MM.1S (cell line): ENCODE data around the gene SEMA6A.

Experiments
- DNase-seq: peaks from one replicate; pipeline ENCODE4 v3.0.0-alpha.2; 2015
- H2AFZ ChIP-seq: fragments of 300-600 bp; sonication (generic); 2 replicates; pipeline ENCODE4 v1.6.0; 2016; ENCODE audit warnings: antibody characterized with exemption, low read length
- H3F3A ChIP-seq: fragments of 300-600 bp; sonication (generic); 2 replicates; pipeline ENCODE4 v1.6.1; 2016; ENCODE audit warnings: mild to moderate bottlenecking, antibody characterized with exemption, low read length, moderate library complexity, mixed read lengths; ENCODE audit not compliant: insufficient read depth
- H3K27ac ChIP-seq: fragments of 300-600 bp; sonication (generic); 2 replicates; pipeline ENCODE4 v1.5.1; 2016; ENCODE audit warnings: mild to moderate bottlenecking, low read length
- H3K27me3 ChIP-seq: fragments of 300-600 bp; sonication (generic); replicated peaks from 2 replicates; pipeline ENCODE4 v1.6.0; 2016; ENCODE audit warnings: low read length; ENCODE audit not compliant: insufficient read depth
- H3K36me3 ChIP-seq: fragments of 300-600 bp; sonication (generic); replicated peaks from 2 replicates; pipeline ENCODE4 v1.6.1; 2016; ENCODE audit warnings: mild to moderate bottlenecking, low read length, mixed read lengths; ENCODE audit not compliant: insufficient read depth
- H3K4me1 ChIP-seq: fragments of 300-600 bp; sonication (generic); 2 replicates; pipeline ENCODE4 v1.6.1; 2016; ENCODE audit warnings: low read length, mixed read lengths
- H3K4me2 ChIP-seq: fragments of 300-600 bp; sonication (generic); 2 replicates; pipeline ENCODE4 v1.6.0; 2016; ENCODE audit warnings: low read depth, low read length
- H3K4me3 ChIP-seq: fragments of 300-600 bp; sonication (generic); 2 replicates; pipeline ENCODE4 v1.5.1; 2016; ENCODE audit warnings: low read length, mixed read lengths
- H3K79me2 ChIP-seq: fragments of 300-600 bp; sonication (generic); 2 replicates; pipeline ENCODE4 v1.6.1; 2016; ENCODE audit warnings: mixed run types, low read length, mixed read lengths
- H3K9ac ChIP-seq: fragments of 300-600 bp; sonication (generic); 2 replicates; pipeline ENCODE4 v1.6.1; 2016; ENCODE audit warnings: low read length, mixed read lengths
- H3K9me2 ChIP-seq: fragments of 300-600 bp; sonication (generic); replicated peaks from 2 replicates; pipeline ENCODE4 v1.6.1; 2016; ENCODE audit warnings: mild to moderate bottlenecking, low read length, mixed read lengths; ENCODE audit not compliant: insufficient read depth
- H3K9me3 ChIP-seq: fragments of 300-600 bp; sonication (generic); replicated peaks from 2 replicates; pipeline ENCODE4 v1.6.1; 2016; ENCODE audit warnings: mild to moderate bottlenecking, low read length, mixed read lengths; ENCODE audit not compliant: insufficient read depth
- H4K20me1 ChIP-seq: fragments of 300-600 bp; sonication (generic); 2 replicates; pipeline ENCODE4 v1.6.1; 2016; ENCODE audit warnings: mild to moderate bottlenecking, low read length, moderate library complexity, mixed read lengths; ENCODE audit not compliant: insufficient read depth
- EZH2 ChIP-seq: fragments of 300-600 bp; sonication (generic); optimal IDR thresholded peaks from 2 replicates; pipeline ENCODE3; 2017; ENCODE audit warnings: low read depth, mild to moderate bottlenecking, antibody characterized with exemption, low read length, mixed read lengths
- EZH2phosphoT487 ChIP-seq: fragments of 300-600 bp; sonication (generic); IDR thresholded peaks from 2 replicates; pipeline ENCODE4 v1.6.1; 2018; ENCODE audit warnings: antibody characterized with exemption, low read length
- TF ChIP-seq, protein P1 (sequence below): fragments of 300-600 bp; sonication (generic); IDR thresholded peaks from 2 replicates; pipeline ENCODE4 v1.5.1; 2016; ENCODE audit warnings: antibody characterized with exemption, low read length, mixed read lengths

The SEMA6A gene

GRCh38 chr5:116621599-116621998 is 47.0 kb upstream of the SEMA6A start:
- no peak overlapping the region for H2AFZ ChIP-seq
- DNase-seq = no peak
- H3K27ac ChIP-seq = no peak overlapping the region
- no peaks in the 10 kb centered on the region for H3F3A ChIP-seq
- no peaks in the 10 kb centered on the region for H3K27me3 ChIP-seq
- no peak overlapping the region for H3K9ac ChIP-seq
- TF ChIP-seq EZH2phosphoT487 (no peak), EZH2 (no peak)
- TF ChIP-seq, protein P1, sequence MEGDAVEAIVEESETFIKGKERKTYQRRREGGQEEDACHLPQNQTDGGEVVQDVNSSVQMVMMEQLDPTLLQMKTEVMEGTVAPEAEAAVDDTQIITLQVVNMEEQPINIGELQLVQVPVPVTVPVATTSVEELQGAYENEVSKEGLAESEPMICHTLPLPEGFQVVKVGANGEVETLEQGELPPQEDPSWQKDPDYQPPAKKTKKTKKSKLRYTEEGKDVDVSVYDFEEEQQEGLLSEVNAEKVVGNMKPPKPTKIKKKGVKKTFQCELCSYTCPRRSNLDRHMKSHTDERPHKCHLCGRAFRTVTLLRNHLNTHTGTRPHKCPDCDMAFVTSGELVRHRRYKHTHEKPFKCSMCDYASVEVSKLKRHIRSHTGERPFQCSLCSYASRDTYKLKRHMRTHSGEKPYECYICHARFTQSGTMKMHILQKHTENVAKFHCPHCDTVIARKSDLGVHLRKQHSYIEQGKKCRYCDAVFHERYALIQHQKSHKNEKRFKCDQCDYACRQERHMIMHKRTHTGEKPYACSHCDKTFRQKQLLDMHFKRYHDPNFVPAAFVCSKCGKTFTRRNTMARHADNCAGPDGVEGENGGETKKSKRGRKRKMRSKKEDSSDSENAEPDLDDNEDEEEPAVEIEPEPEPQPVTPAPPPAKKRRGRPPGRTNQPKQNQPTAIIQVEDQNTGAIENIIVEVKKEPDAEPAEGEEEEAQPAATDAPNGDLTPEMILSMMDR = no peak
- no peaks in the 10 kb centered on the region for H3K9me3 ChIP-seq
- no peaks in the 10 kb centered on the region for H3K36me3 ChIP-seq
- H3K4me3 ChIP-seq = no peak overlapping the region
- no peaks in the 10 kb centered on the region for H3K9me2 ChIP-seq
- no peaks in the 10 kb centered on the region for H4K20me1 ChIP-seq
- H3K79me2 ChIP-seq = no peaks in the 10 kb centered on the region
- H3K4me1 ChIP-seq = no peaks in the 10 kb centered on the region
- H3K4me2 ChIP-seq = no peak overlapping the region

- no peak for DNase-seq
- Histone ChIP-seq H3K9me3 (no peaks in the 10 kb centered on the region), H3K4me1 (no peaks in the 10 kb centered on the region), H3K79me2 (no peaks in the 10 kb centered on the region), H3K36me3 (no peaks in the 10 kb centered on the region), H3F3A (no peaks in the 10 kb centered on the region), H3K4me3 (no peak overlapping the region), H3K9ac (no peak overlapping the region), H2AFZ (no peak overlapping the region), H3K9me2 (no peaks in the 10 kb centered on the region), H3K4me2 (no peak overlapping the region), H3K27me3 (no peaks in the 10 kb centered on the region), H4K20me1 (no peaks in the 10 kb centered on the region), H3K27ac (no peak overlapping the region)
- TF ChIP-seq, protein P1 = no peak
- TF ChIP-seq EZH2 (no peak), EZH2phosphoT487 (no peak)
Measured at GRCh38 chr5:116616876-116617275, 42.3 kb upstream of the SEMA6A start.

- no peak for DNase-seq
- Histone ChIP-seq H3K4me1 (no peaks in the 10 kb centered on the region), H3K36me3 (no peaks in the 10 kb centered on the region), H3K9me3 (no peaks in the 10 kb centered on the region), H3K4me2 (no peak overlapping the region), H3K27me3 (no peaks in the 10 kb centered on the region), H3K9ac (no peak overlapping the region), H4K20me1 (no peaks in the 10 kb centered on the region), H3K27ac (no peak overlapping the region), H3K79me2 (no peaks in the 10 kb centered on the region), H3F3A (no peaks in the 10 kb centered on the region), H2AFZ (no peak overlapping the region), H3K4me3 (no peak overlapping the region), H3K9me2 (no peaks in the 10 kb centered on the region)
- no peak for TF ChIP-seq EZH2
- TF ChIP-seq EZH2phosphoT487 = no peak
- TF ChIP-seq, protein P1 = no peak
Measured at GRCh38 chr5:116614603-116614920, 39.9 kb upstream of the SEMA6A start.

- Histone ChIP-seq H3K27me3 (no peaks in the 10 kb centered on the region), H3K36me3 (no peaks in the 10 kb centered on the region), H3K4me1 (no peaks in the 10 kb centered on the region), H3K4me3 (no peak overlapping the region), H3K27ac (no peak overlapping the region), H3K9me3 (no peaks in the 10 kb centered on the region), H2AFZ (no peak overlapping the region), H3F3A (no peaks in the 10 kb centered on the region), H3K79me2 (no peaks in the 10 kb centered on the region), H3K4me2 (peak overlapping the region; percentile 1; the same call in 1 of the 2 replicates), H3K9ac (no peak overlapping the region), H3K9me2 (no peaks in the 10 kb centered on the region), H4K20me1 (no peaks in the 10 kb centered on the region)
- no peak for DNase-seq
- TF ChIP-seq, protein P1 = no peak
- TF ChIP-seq EZH2 (no peak), EZH2phosphoT487 (no peak)
Measured at GRCh38 chr5:116613445-116613844, 38.8 kb upstream of the SEMA6A start.
